Measurements from ENCODE around the gene PLPPR2. TPM values are rescaled to one million over a fixed set of nuclear protein-coding genes. Genes with fewer than 3 reads are reported as not detected.

PLPPR2 gene
- total RNA-seq, 1 experiment from 2014 or later: 19.0 TPM

DNA sequence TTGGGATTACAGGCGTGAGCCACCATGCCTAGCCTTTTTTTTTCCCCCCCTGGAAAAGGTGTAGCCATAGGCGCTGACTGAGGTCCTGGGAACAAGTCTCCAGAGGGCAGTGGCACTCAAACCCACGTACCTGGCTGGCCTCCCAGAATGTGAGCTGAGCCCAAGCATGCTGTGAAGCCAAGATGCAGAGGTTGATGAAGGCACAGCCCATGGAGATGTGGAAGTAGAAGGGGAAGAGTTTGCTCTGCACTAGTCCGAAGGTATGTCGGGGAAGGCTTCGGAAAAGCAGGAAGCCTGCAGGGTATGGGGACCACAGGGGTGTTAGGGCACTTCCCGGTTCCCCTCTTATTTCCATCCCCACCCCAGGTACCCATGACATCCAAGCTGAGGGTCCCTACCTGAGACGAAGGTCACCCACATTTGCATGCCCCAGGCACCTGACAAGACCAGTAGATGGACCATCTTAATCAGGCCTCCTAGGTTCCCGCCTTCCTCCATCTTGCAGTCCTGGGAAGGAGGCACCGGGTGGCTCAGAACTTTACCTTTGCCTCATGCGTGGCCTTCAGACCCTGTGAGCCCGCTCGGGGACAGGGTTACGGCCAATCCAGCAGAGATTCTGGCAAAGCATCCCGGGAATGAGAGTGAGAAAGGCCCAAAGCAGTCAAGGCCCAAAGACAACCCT, 10.0 kb upstream of the PLPPR2 start:
- peaks cover 14% of the 10 kb centered on the region for H3K4me1 ChIP-seq (ENCODE audit: insufficient read depth, low read length, poor library complexity, severe bottlenecking)
- peak overlapping the region; percentile 69 for H3K4me3 ChIP-seq (ENCODE audit: low read depth, low read length, poor library complexity, severe bottlenecking)
- BruUV-seq (replicated peaks): no TSS peak
- peak overlapping the region; percentile 67 for H3K27ac ChIP-seq (ENCODE audit: low read depth, low read length, poor library complexity, severe bottlenecking)
- no peak for TF ChIP-seq EZH2 (IDR thresholded peaks at IDR 0.05; ENCODE audit: borderline replicate concordance, low read depth, low read length, poor library complexity, severe bottlenecking)
- no peak for TF ChIP-seq CTCF (conservative IDR thresholded peaks at IDR 0.05; ENCODE audit: low read depth, low read length)
- ChIA-PET POLR2A (ENCODE audit: low non-redundant PET) (interaction anchor here (1.1 kb wide), 1 partner anchor 59 kb away, joined by 5 read pairs; no protein-coding TSS in a partner anchor), CTCF (interaction anchor here (0.9 to 1.0 kb wide), 2 partner anchors 30 to 36 kb away, joined by 3 read pairs; partner anchors contain the start of gene SWSAP1)
- intact Hi-C loops (cut with micrococcal nuclease; ENCODE audit: unreplicated experiment): no loop called here
- H3K36me3 ChIP-seq (ENCODE audit: insufficient read depth, low read length, poor library complexity, severe bottlenecking): peaks cover 4% of the 10 kb centered on the region
- no peak for DNase-seq (ENCODE audit: low spot score)
- H3K9me3 ChIP-seq (ENCODE audit: low read depth, low read length, poor library complexity, severe bottlenecking): no peaks in the 10 kb centered on the region
- H3K27me3 ChIP-seq (replicated peaks; ENCODE audit: insufficient read depth, low read depth, low read length, poor library complexity): no peaks in the 10 kb centered on the region

GRCh38 chr19:11346104-11346940, 8.9 kb upstream of the PLPPR2 start, which contains the start of the genes CCDC159 and TMEM205:
CCDC159 (plus strand) TSS chr19:11346519; CDS start chr19:11346607, 88 bp downstream.
TMEM205 (minus strand) TSS chr19:11346268; CDS start chr19:11345619, 649 bp downstream.
- H3K27me3 ChIP-seq (replicated peaks; ENCODE audit: insufficient read depth, low read depth, low read length, poor library complexity): no peaks in the 10 kb centered on the region
- ChIA-PET CTCF (interaction anchor here (0.6 to 1.2 kb wide), 4 partner anchors 29 to 96 kb away, joined by 3 to 18 read pairs (median 3); partner anchors contain the start of gene SWSAP1), POLR2A (ENCODE audit: low non-redundant PET) (interaction anchor here (1.1 kb wide), 1 partner anchor 60 kb away, joined by 5 read pairs; no protein-coding TSS in a partner anchor)
- intact Hi-C loops (cut with micrococcal nuclease; ENCODE audit: unreplicated experiment): no loop called here
- H3K4me3 ChIP-seq (ENCODE audit: low read depth, low read length, poor library complexity, severe bottlenecking): peak within 1 kb of the TSS; percentile 69
- H3K36me3 ChIP-seq (ENCODE audit: insufficient read depth, low read length, poor library complexity, severe bottlenecking): peaks cover 4% of the 10 kb centered on the region
- TF ChIP-seq EZH2 (IDR thresholded peaks at IDR 0.05; ENCODE audit: borderline replicate concordance, low read depth, low read length, poor library complexity, severe bottlenecking): no peak
- 0 out of 2 replicates have a peak, but pooled peaks have one; percentile 34 for TF ChIP-seq CTCF (conservative IDR thresholded peaks at IDR 0.05; ENCODE audit: low read depth, low read length)
- peak; percentile 100 for DNase-seq (ENCODE audit: low spot score)
- H3K9me3 ChIP-seq (ENCODE audit: low read depth, low read length, poor library complexity, severe bottlenecking): no peaks in the 10 kb centered on the region
- H3K27ac ChIP-seq (ENCODE audit: low read depth, low read length, poor library complexity, severe bottlenecking): peak within 1 kb of the TSS; percentile 67
- H3K4me1 ChIP-seq (ENCODE audit: insufficient read depth, low read length, poor library complexity, severe bottlenecking): peaks cover 14% of the 10 kb centered on the region
- no TSS peak for BruUV-seq (replicated peaks)

- CTCF ChIA-PET: no interaction called here
- no peak for DNase-seq (ENCODE audit: low spot score)
- no peaks in the 10 kb centered on the region for H3K9me3 ChIP-seq (ENCODE audit: low read depth, low read length, poor library complexity, severe bottlenecking)
- peaks cover under 1% of the 10 kb centered on the region for H3K36me3 ChIP-seq (ENCODE audit: insufficient read depth, low read length, poor library complexity, severe bottlenecking)
- H3K27ac ChIP-seq (ENCODE audit: low read depth, low read length, poor library complexity, severe bottlenecking): no peak overlapping the region
- intact Hi-C loops (cut with micrococcal nuclease; ENCODE audit: unreplicated experiment): no loop called here
- no peak for TF ChIP-seq EZH2 (IDR thresholded peaks at IDR 0.05; ENCODE audit: borderline replicate concordance, low read depth, low read length, poor library complexity, severe bottlenecking)
- no peak for TF ChIP-seq CTCF (conservative IDR thresholded peaks at IDR 0.05; ENCODE audit: low read depth, low read length)
- no peaks in the 10 kb centered on the region for H3K27me3 ChIP-seq (replicated peaks; ENCODE audit: insufficient read depth, low read depth, low read length, poor library complexity)
- no peak overlapping the region for H3K4me3 ChIP-seq (ENCODE audit: low read depth, low read length, poor library complexity, severe bottlenecking)
- POLR2A ChIA-PET (ENCODE audit: low non-redundant PET): no interaction called here
- BruUV-seq (replicated peaks): no TSS peak
- H3K4me1 ChIP-seq (ENCODE audit: insufficient read depth, low read length, poor library complexity, severe bottlenecking): peaks cover 14% of the 10 kb centered on the region
These were observed 7.6 kb upstream of the PLPPR2 start for GRCh38 chr19:11347546-11348039.
